Stomach (tissue), 4 donors: ENCODE results near the gene GEMIN7.
"Not testable (repeated sequence)": the region's sequence is repeated elsewhere in the genome, so short reads cannot be mapped to it uniquely, and the experiment has no call there.

Experiments used
- EP300 ChIP-seq: sonication (generic); formaldehyde crosslinking; IDR thresholded peaks from one replicate; pipeline ENCODE4 v1.6.1; 2017; ENCODE audit warnings: antibody characterized with exemption
- POLR2A ChIP-seq, 4 donors: fragments of 450-650 bp; IDR thresholded peaks; one replicate each; pipeline ENCODE4 v1.6.1; 2016; ENCODE audit warnings: antibody characterized with exemption in 4 of 4, control low read depth in 2 of 4, mild to moderate bottlenecking in 1 of 4, moderate library complexity in 1 of 4
- POLR2AphosphoS5 ChIP-seq, 3 donors: sonication (generic); formaldehyde crosslinking; IDR thresholded peaks; one replicate each; pipeline ENCODE4 v1.6.1; 2016; ENCODE audit warnings: antibody characterized with exemption in 3 of 3
- TF ChIP-seq, protein P1 (sequence below), 7 experiments: fragments of 450-650 bp in 4 of 7; fragments of 200-600 bp in 3 of 7; sonication (generic) in 3 of 7; IDR thresholded peaks; one replicate each; pipeline ENCODE4 v1.5.1; 2016 to 2019; ENCODE audit warnings: antibody characterized with exemption in 7 of 7, control low read depth in 2 of 7, mild to moderate bottlenecking in 1 of 7

- TF ChIP-seq, protein P1, sequence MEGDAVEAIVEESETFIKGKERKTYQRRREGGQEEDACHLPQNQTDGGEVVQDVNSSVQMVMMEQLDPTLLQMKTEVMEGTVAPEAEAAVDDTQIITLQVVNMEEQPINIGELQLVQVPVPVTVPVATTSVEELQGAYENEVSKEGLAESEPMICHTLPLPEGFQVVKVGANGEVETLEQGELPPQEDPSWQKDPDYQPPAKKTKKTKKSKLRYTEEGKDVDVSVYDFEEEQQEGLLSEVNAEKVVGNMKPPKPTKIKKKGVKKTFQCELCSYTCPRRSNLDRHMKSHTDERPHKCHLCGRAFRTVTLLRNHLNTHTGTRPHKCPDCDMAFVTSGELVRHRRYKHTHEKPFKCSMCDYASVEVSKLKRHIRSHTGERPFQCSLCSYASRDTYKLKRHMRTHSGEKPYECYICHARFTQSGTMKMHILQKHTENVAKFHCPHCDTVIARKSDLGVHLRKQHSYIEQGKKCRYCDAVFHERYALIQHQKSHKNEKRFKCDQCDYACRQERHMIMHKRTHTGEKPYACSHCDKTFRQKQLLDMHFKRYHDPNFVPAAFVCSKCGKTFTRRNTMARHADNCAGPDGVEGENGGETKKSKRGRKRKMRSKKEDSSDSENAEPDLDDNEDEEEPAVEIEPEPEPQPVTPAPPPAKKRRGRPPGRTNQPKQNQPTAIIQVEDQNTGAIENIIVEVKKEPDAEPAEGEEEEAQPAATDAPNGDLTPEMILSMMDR (IDR thresholded peaks at IDR 0.05): not testable (repeated sequence)
- TF ChIP-seq POLR2A (IDR thresholded peaks at IDR 0.05); POLR2AphosphoS5 (IDR thresholded peaks at IDR 0.05); EP300: not testable (repeated sequence)
Observed at GRCh38 chr19:45118591-45119355, 39.7 kb downstream of the GEMIN7 start.
